K562 (cell line): ENCODE data around the gene AKT1. TPM values are rescaled to one million over a fixed set of nuclear protein-coding genes. Genes with fewer than 3 reads are reported as not detected.

Experiments used
- E4F1 ChIP-seq: fragments of 250-450 bp; sonication (Bioruptor Pico); IDR thresholded peaks from 2 replicates; pipeline ENCODE4 v1.5.0; 2021; ENCODE audit warnings: mild to moderate bottlenecking, borderline replicate concordance
- MYNN ChIP-seq, 2 experiments: sonication (generic); formaldehyde crosslinking in 1 of 2; IDR thresholded peaks; 2 replicates each; pipeline versions ENCODE4 v1.5.0 to v1.6.1; 2016 to 2020; ENCODE audit warnings: antibody characterized with exemption in 1 of 2, missing genetic modification reagents in 1 of 2
- PTRF ChIP-seq: fragments of 450-650 bp; IDR thresholded peaks from 2 replicates; pipeline ENCODE4 v1.6.1; 2016; ENCODE audit warnings: mild to moderate bottlenecking, missing genetic modification characterization, missing compliant biosample characterization
- ZKSCAN1 ChIP-seq: fragments of 150-350 bp; IDR thresholded peaks from 2 replicates; pipeline ENCODE4 v1.6.1; 2016; ENCODE audit warnings: low read depth, low read length
- ZNF165 ChIP-seq: fragments of 250-450 bp; sonication (Bioruptor Pico); IDR thresholded peaks from 2 replicates; pipeline ENCODE4 v1.4.0; 2020; ENCODE audit warnings: borderline replicate concordance
- ZNF3 ChIP-seq: fragments of 250-450 bp; sonication (Bioruptor Pico); IDR thresholded peaks from 2 replicates; pipeline ENCODE4 v1.5.0; 2021; ENCODE audit warnings: mild to moderate bottlenecking, moderate library complexity
- polyA plus RNA-seq, 8 experiments: library from polyadenylated mRNA; depleted of rRNA in 4 of 8; stranded (reverse) in 5 of 8; unstranded in 3 of 8; fragments of >200 nt; fragmentation: Nextera tagmentation in 2 of 8; fragmentation: Illumina TruSeq in 1 of 8; extraction: Ambion mirVana in 2 of 8; extraction: Trizol in 1 of 8; gene quantifications; 2 replicates each; pipeline versions ENCODE4 v1.2.1 to v1.2.3, GENCODE V29; 2011 to 2014; ENCODE audit warnings: inconsistent platforms in 1 of 8, missing spikeins in 1 of 8
- total RNA-seq, 7 experiments: library from RNA; depleted of rRNA in 6 of 7; stranded (reverse); fragments of >200 nt in 6 of 7; fragmentation: Illumina TruSeq in 2 of 7; extraction: Trizol in 2 of 7; gene quantifications; 2 replicates each; pipeline versions ENCODE4 v1.2.1 to v1.2.3, GENCODE V29; 2011 to 2021; ENCODE audit warnings: low replicate concordance in 1 of 7
- TF ChIP-seq, protein P1 (sequence below): fragments of 250-450 bp; sonication (Bioruptor Pico); IDR thresholded peaks from 2 replicates; pipeline ENCODE4 v1.5.0; 2022; ENCODE audit warnings: mild to moderate bottlenecking
- TF ChIP-seq, protein P2 (sequence below): fragments of 450-650 bp; IDR thresholded peaks from 2 replicates; pipeline ENCODE4 v1.6.1; 2017; ENCODE audit warnings: mild to moderate bottlenecking, moderate library complexity

AKT1 gene
- total and polyA plus RNA-seq, 9 of the 15 experiments (the other 6 are each of a cell fraction or from before 2014, with no cell fraction given), result 0.49 to 132 (median 75.1) TPM

DNA sequence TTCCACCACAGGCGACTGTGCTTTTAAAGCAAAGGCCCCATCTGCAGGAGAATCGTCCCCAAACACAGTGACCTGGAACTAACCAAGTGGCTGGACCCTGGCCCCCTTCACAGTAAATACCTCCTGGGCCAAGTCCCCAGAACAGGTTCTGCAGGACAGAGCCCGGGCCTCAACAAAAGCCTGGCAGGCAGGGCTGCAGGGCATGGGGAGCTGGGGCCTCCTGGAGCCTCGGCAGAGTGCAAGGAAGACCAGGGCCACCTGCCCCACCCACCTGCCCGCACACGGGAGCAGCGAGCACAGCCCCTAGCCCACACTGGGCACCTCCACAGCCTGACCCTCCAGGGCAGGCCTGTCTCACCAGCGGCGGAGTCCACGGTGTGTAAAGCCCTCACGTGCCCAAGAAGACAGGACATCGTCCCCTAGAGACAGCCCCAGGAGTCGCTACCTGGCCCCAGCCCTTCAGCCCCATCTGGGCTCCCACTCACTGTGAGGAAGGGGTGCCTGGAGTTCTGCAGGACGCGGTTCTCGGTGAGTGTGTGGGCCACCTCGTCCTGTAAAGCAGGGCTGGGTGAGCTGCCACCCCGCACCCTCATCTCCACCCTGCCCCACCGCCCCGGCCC, 21.0 kb downstream of the AKT1 start (continued):
- TF ChIP-seq, protein P1, sequence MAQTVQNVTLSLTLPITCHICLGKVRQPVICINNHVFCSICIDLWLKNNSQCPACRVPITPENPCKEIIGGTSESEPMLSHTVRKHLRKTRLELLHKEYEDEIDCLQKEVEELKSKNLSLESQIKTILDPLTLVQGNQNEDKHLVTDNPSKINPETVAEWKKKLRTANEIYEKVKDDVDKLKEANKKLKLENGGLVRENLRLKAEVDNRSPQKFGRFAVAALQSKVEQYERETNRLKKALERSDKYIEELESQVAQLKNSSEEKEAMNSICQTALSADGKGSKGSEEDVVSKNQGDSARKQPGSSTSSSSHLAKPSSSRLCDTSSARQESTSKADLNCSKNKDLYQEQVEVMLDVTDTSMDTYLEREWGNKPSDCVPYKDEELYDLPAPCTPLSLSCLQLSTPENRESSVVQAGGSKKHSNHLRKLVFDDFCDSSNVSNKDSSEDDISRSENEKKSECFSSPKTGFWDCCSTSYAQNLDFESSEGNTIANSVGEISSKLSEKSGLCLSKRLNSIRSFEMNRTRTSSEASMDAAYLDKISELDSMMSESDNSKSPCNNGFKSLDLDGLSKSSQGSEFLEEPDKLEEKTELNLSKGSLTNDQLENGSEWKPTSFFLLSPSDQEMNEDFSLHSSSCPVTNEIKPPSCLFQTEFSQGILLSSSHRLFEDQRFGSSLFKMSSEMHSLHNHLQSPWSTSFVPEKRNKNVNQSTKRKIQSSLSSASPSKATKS (CRISPR knock-in tag), result no peak
- TF ChIP-seq, protein P2, sequence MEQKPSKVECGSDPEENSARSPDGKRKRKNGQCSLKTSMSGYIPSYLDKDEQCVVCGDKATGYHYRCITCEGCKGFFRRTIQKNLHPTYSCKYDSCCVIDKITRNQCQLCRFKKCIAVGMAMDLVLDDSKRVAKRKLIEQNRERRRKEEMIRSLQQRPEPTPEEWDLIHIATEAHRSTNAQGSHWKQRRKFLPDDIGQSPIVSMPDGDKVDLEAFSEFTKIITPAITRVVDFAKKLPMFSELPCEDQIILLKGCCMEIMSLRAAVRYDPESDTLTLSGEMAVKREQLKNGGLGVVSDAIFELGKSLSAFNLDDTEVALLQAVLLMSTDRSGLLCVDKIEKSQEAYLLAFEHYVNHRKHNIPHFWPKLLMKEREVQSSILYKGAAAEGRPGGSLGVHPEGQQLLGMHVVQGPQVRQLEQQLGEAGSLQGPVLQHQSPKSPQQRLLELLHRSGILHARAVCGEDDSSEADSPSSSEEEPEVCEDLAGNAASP, result no peak
- TF ChIP-seq ZNF3 (no peak), ZNF165 (CRISPR knock-in tag) (no peak), ZKSCAN1 (no peak), PTRF (no peak), MYNN (IDR thresholded peaks at IDR 0.05) (no peak), MYNN (CRISPR knock-in tag; IDR thresholded peaks at IDR 0.05) (no peak), E4F1 (CRISPR knock-in tag) (no peak)
